Measurements from ENCODE around the gene TMCC1. TPM values are rescaled to one million over a fixed set of nuclear protein-coding genes. Genes with fewer than 3 reads are reported as not detected.

TMCC1 gene
- total and polyA plus RNA-seq, 10 of the 15 experiments (the other 5 are each of a cell fraction or from before 2014, with no cell fraction given), result 2.3 to 21.1 (median 8.4) TPM

DNA sequence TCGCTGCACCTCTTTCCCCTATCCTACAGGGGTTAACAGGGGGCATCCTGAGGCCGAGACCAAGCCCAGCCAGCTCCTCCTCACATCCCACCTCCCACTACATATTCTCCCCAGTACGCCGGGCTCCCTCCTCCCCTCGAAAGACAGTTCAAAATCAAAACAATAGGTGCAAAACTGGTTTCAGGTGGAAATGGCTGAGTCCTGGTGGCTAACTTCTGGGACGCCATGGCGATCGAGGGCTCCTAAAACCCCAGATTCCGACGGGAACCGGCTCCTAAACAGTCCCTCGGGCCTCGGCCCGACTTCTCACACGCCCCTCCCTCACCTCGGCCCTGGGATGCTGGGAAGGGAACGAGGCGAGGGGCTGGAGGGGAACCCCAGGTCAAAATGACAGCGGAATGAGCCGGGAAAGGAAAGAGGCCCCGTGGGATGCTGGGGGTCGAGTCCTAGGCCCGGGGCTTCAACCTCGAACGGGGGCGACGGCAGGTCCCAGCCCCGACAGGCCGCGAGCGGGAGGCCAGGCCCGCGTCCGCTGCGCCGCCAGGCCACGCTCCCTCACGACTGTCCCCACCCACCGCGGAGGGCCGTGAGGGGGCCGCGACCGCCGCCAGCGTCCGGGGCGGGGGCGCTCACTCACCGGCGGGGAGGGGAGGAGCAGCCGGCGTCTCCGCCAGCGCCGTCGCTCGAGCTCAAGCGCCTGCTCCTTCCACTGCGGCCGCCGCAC lies 492 bp downstream of the TMCC1 start (continued):
- no peak for TF ChIP-seq USF2 (IDR thresholded peaks at IDR 0.05; ENCODE audit: borderline replicate concordance, low read depth, low read length)
- TF ChIP-seq TCF12 (IDR thresholded peaks at IDR 0.05; ENCODE audit: low read depth, low read length), result peak; percentile 30; the same call in 1 of the 2 replicates
- no peak for TF ChIP-seq EP300 (IDR thresholded peaks at IDR 0.05; ENCODE audit: borderline replicate concordance in 1 of 2, control insufficient read depth in 1 of 2, low read depth in 2 of 2, low read length in 2 of 2)
- no peak for TF ChIP-seq PBX3 (IDR thresholded peaks at IDR 0.05; ENCODE audit: insufficient replicate concordance, low read depth, low read length)
- TF ChIP-seq RUNX3 (IDR thresholded peaks at IDR 0.05; ENCODE audit: low read length), result 0 out of 2 replicates have a peak, but pooled peaks have one; percentile 4
- TF ChIP-seq, protein P1, sequence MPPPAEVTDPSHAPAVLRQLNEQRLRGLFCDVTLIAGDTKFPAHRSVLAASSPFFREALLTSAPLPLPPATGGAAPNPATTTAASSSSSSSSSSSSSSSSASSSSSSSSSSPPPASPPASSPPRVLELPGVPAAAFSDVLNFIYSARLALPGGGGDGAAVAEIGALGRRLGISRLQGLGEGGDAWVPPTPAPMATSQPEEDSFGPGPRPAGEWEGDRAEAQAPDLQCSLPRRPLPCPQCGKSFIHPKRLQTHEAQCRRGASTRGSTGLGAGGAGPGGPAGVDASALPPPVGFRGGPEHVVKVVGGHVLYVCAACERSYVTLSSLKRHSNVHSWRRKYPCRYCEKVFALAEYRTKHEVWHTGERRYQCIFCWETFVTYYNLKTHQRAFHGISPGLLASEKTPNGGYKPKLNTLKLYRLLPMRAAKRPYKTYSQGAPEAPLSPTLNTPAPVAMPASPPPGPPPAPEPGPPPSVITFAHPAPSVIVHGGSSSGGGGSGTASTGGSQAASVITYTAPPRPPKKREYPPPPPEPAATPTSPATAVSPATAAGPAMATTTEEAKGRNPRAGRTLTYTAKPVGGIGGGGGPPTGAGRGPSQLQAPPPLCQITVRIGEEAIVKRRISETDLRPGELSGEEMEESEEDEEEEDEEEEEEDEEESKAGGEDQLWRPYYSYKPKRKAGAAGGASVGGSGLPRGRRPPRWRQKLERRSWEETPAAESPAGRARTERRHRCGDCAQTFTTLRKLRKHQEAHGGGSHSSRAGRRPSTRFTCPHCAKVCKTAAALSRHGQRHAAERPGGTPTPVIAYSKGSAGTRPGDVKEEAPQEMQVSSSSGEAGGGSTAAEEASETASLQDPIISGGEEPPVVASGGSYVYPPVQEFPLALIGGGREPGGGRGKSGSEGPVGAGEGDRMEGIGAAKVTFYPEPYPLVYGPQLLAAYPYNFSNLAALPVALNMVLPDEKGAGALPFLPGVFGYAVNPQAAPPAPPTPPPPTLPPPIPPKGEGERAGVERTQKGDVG (CRISPR knock-in tag; IDR thresholded peaks at IDR 0.05), result no peak
- no peak for TF ChIP-seq BMI1 (IDR thresholded peaks at IDR 0.05; ENCODE audit: borderline replicate concordance)
- no peak for TF ChIP-seq ZNF274 (IDR thresholded peaks at IDR 0.05; ENCODE audit: insufficient read depth, insufficient read length)
- no peak for TF ChIP-seq IRF4 (IDR thresholded peaks at IDR 0.05; ENCODE audit: low read depth, low read length)
- TF ChIP-seq, protein P2, sequence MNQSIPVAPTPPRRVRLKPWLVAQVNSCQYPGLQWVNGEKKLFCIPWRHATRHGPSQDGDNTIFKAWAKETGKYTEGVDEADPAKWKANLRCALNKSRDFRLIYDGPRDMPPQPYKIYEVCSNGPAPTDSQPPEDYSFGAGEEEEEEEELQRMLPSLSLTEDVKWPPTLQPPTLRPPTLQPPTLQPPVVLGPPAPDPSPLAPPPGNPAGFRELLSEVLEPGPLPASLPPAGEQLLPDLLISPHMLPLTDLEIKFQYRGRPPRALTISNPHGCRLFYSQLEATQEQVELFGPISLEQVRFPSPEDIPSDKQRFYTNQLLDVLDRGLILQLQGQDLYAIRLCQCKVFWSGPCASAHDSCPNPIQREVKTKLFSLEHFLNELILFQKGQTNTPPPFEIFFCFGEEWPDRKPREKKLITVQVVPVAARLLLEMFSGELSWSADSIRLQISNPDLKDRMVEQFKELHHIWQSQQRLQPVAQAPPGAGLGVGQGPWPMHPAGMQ (IDR thresholded peaks at IDR 0.05; ENCODE audit: borderline replicate concordance), result no peak
- TF ChIP-seq BACH1 (IDR thresholded peaks at IDR 0.05; ENCODE audit: borderline replicate concordance), result peak; percentile 89
- 0 out of 2 replicates have a peak, but pooled peaks have one; percentile 49 for TF ChIP-seq MLLT1 (IDR thresholded peaks at IDR 0.05)
- peak; percentile 24 for TF ChIP-seq MEF2B (IDR thresholded peaks at IDR 0.05; ENCODE audit: partially characterized antibody, poor library complexity, severe bottlenecking)
- peak; percentile 82 for TF ChIP-seq GATAD2B (conservative IDR thresholded peaks at IDR 0.05; ENCODE audit: low read depth)

All from GM12878 (cell line).